HG03457 (cell line): ENCODE results near the gene ANKRD50.
A peak's percentile ranks its signal among the peaks of the same experiment; 100 is the strongest.

Source experiments
- ATAC-seq: cut with Tn5 transposase; IDR thresholded peaks from one replicate; pipeline ENCODE4 v1.9.1; 2021; ENCODE audit warnings: moderate number of reproducible peaks; ENCODE audit not compliant: unreplicated experiment

The ANKRD50 gene

DNA sequence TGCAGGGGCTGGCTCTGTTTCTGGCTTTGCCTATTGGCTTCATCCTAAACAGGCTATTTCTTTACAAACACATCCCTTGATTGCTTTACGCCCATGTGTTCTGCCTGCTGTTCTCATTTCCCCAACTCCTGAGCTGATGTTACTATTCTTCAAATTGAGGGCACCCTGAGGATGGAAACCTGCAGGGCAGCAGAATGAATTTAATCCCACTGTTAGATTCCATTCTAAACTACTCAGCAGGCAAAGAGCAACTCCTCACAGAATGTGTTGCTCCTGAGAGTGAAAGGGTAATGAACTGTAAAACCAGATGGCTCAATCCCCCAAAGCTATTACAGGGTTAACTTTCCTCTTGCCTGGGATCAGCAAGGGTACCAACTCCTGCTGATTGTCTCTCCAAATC, 75.7 kb downstream of the ANKRD50 start:
- ATAC-seq = no peak

- ATAC-seq = no peak
Observed at GRCh38 chr4:124635331-124635730, 77.2 kb downstream of the ANKRD50 start.

GRCh38 chr4:124633285-124633941, 79.1 kb downstream of the ANKRD50 start:
- ATAC-seq = no peak

- no peak for ATAC-seq
Observed at GRCh38 chr4:124632439-124632838, 80.1 kb downstream of the ANKRD50 start.

DNA sequence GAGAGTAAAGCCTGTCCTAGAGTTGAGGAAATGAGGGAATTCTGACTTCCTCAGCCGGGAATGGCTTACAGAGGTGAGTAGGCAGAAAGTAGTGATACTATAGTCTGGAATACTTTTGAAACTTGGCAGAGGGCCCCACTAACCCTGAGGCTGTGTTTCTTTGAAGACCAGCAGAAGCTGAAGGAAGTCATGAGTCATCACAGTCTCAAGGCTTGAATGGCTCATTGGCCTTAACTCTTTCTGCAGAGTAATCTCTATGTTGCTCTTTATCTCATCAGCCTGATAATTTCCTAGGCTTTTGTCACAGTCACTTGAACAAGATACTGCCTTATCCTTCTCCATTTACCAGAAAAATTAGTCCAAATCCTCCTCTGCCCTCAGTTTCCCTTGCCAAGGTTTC, 80.8 kb downstream of the ANKRD50 start:
- ATAC-seq = peak; percentile 87

- no peak for ATAC-seq
Observed at GRCh38 chr4:124629681-124630080, 82.9 kb downstream of the ANKRD50 start.
